Measurements from ENCODE around the gene MAPT. TPM values are rescaled to one million over a fixed set of nuclear protein-coding genes. Genes with fewer than 3 reads are reported as not detected.

The MAPT gene
- total RNA-seq, 1 donor from 2014 or later, result 2.4 TPM

- Histone ChIP-seq H3K27ac (no peak within 1 kb of the TSS), H3K27me3 (no peaks in the 10 kb centered on the region), H3K79me2 (ENCODE audit: low read depth) (no peaks in the 10 kb centered on the region), H3K36me3 (no peaks in the 10 kb centered on the region), H3K9me3 (ENCODE audit: low read depth) (no peaks in the 10 kb centered on the region), H3F3A (ENCODE audit: low read depth) (peaks cover 2% of the 10 kb centered on the region), H4K20me1 (ENCODE audit: low read depth) (no peaks in the 10 kb centered on the region), H3K9ac (no peak within 1 kb of the TSS), H3K4me1 (no peaks in the 10 kb centered on the region), H3K4me3 (no peak within 1 kb of the TSS), H3K4me2 (no peak within 1 kb of the TSS), H2AFZ (replicated peaks) (no peak within 1 kb of the TSS)
- Mint-ChIP-seq H3K4me1 (peaks cover 4% of the 10 kb centered on the region), H3K36me3 (no peaks in the 10 kb centered on the region), H3K27me3 (ENCODE audit: insufficient read depth, low read depth) (peaks cover 13% of the 10 kb centered on the region), H3K27ac (no peak within 1 kb of the TSS), H3K4me3 (no peak within 1 kb of the TSS), H3K9me3 (no peaks in the 10 kb centered on the region)
- no peak for TF ChIP-seq EZH2phosphoT487 (IDR thresholded peaks at IDR 0.05)
- no peak for TF ChIP-seq EZH2 (IDR thresholded peaks at IDR 0.05)
- TF ChIP-seq CTCF (IDR thresholded peaks at IDR 0.05), result no peak
- DNase-seq (ENCODE audit: low spot score), result no peak
Measured at GRCh38 chr17:45998987-45999899, 104.9 kb downstream of the MAPT start, which contains the start of gene STH. Gene STH, plus strand, starts transcription at chr17:45999250. Its CDS starts 30 bp downstream, at chr17:45999280.

GRCh38 chr17:45999900-46000290, 105.5 kb downstream of the MAPT start:
- no peak overlapping the region for H2AFZ ChIP-seq (replicated peaks)
- no peaks in the 10 kb centered on the region for H3K36me3 ChIP-seq
- TF ChIP-seq EZH2 (IDR thresholded peaks at IDR 0.05) (no peak), EZH2phosphoT487 (IDR thresholded peaks at IDR 0.05) (no peak), CTCF (IDR thresholded peaks at IDR 0.05) (no peak)
- Mint-ChIP-seq H3K36me3 (no peaks in the 10 kb centered on the region), H3K4me1 (peaks cover 4% of the 10 kb centered on the region), H3K9me3 (no peaks in the 10 kb centered on the region), H3K4me3 (no peak overlapping the region), H3K27me3 (ENCODE audit: insufficient read depth, low read depth) (peaks cover 13% of the 10 kb centered on the region), H3K27ac (no peak overlapping the region)
- H3K79me2 ChIP-seq (ENCODE audit: low read depth), result no peaks in the 10 kb centered on the region
- no peaks in the 10 kb centered on the region for H3K4me1 ChIP-seq
- no peaks in the 10 kb centered on the region for H3K9me3 ChIP-seq (ENCODE audit: low read depth)
- no peaks in the 10 kb centered on the region for H4K20me1 ChIP-seq (ENCODE audit: low read depth)
- no peaks in the 10 kb centered on the region for H3K27me3 ChIP-seq
- H3K9ac ChIP-seq, result no peak overlapping the region
- DNase-seq (ENCODE audit: low spot score), result no peak
- H3K4me2 ChIP-seq, result no peak overlapping the region
- no peaks in the 10 kb centered on the region for H3F3A ChIP-seq (ENCODE audit: low read depth)
- H3K4me3 ChIP-seq, result no peak overlapping the region
- H3K27ac ChIP-seq, result no peak overlapping the region

- H3F3A ChIP-seq (ENCODE audit: low read depth), result no peaks in the 10 kb centered on the region
- H3K9ac ChIP-seq, result no peak overlapping the region
- H4K20me1 ChIP-seq (ENCODE audit: low read depth), result no peaks in the 10 kb centered on the region
- no peaks in the 10 kb centered on the region for H3K79me2 ChIP-seq (ENCODE audit: low read depth)
- TF ChIP-seq EZH2phosphoT487 (IDR thresholded peaks at IDR 0.05) (no peak), CTCF (IDR thresholded peaks at IDR 0.05) (no peak), EZH2 (IDR thresholded peaks at IDR 0.05) (no peak)
- no peaks in the 10 kb centered on the region for H3K36me3 Mint-ChIP-seq
- H3K27ac ChIP-seq, result no peak overlapping the region
- H2AFZ ChIP-seq (replicated peaks), result no peak overlapping the region
- DNase-seq (ENCODE audit: low spot score), result no peak
- no peaks in the 10 kb centered on the region for H3K27me3 ChIP-seq
- no peak overlapping the region for H3K27ac Mint-ChIP-seq
- H3K4me3 Mint-ChIP-seq, result no peak overlapping the region
- H3K4me1 ChIP-seq, result no peaks in the 10 kb centered on the region
- peaks cover 13% of the 10 kb centered on the region for H3K27me3 Mint-ChIP-seq (ENCODE audit: insufficient read depth, low read depth)
- H3K4me1 Mint-ChIP-seq, result peaks cover 1% of the 10 kb centered on the region
- H3K4me2 ChIP-seq, result no peak overlapping the region
- H3K4me3 ChIP-seq, result no peak overlapping the region
- H3K9me3 ChIP-seq (ENCODE audit: low read depth), result no peaks in the 10 kb centered on the region
- H3K9me3 Mint-ChIP-seq, result no peaks in the 10 kb centered on the region
- H3K36me3 ChIP-seq, result no peaks in the 10 kb centered on the region
Measured at GRCh38 chr17:46000292-46000691, 105.9 kb downstream of the MAPT start.
